GM15510 (cell line): ENCODE measurements around the gene NTM.

Experiments
- POLR2A ChIP-seq: IDR thresholded peaks from 3 replicates; pipeline ENCODE4 v1.6.1; 2011; ENCODE audit warnings: borderline replicate concordance; ENCODE audit not compliant: insufficient read length; ENCODE audit errors: extremely low read depth

The NTM gene

GRCh38 chr11:132052342-132052741 is 681.9 kb downstream of the NTM start:
- TF ChIP-seq POLR2A, result no peak

DNA sequence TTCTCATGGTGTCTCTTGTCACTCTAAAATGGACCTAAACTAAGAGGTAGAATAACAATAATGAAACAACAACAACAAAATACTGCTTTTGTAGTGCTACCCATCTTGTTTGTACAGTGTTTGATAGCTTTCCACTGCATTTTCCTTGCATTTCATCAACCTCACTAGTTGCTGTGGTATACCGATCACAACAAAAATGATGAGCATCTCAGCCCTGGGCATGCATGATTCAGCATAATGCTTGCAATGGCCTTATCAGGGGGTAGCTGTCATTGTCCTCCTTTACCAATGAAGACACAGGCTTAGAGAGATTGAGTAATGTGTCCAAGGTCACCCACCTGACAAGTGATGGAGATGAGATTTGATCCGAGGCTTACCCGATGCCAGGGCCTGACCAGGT is 682.5 kb downstream of the NTM start:
- TF ChIP-seq POLR2A, result no peak

- no peak for TF ChIP-seq POLR2A
These were observed 684.4 kb downstream of the NTM start for GRCh38 chr11:132054822-132055221.

- TF ChIP-seq POLR2A, result no peak
These were observed 684.9 kb downstream of the NTM start for GRCh38 chr11:132055296-132055695.

- no peak for TF ChIP-seq POLR2A
These were observed 686.3 kb downstream of the NTM start for GRCh38 chr11:132056689-132057088.

GRCh38 chr11:132057266-132057665 is 686.9 kb downstream of the NTM start:
- TF ChIP-seq POLR2A, result no peak

DNA sequence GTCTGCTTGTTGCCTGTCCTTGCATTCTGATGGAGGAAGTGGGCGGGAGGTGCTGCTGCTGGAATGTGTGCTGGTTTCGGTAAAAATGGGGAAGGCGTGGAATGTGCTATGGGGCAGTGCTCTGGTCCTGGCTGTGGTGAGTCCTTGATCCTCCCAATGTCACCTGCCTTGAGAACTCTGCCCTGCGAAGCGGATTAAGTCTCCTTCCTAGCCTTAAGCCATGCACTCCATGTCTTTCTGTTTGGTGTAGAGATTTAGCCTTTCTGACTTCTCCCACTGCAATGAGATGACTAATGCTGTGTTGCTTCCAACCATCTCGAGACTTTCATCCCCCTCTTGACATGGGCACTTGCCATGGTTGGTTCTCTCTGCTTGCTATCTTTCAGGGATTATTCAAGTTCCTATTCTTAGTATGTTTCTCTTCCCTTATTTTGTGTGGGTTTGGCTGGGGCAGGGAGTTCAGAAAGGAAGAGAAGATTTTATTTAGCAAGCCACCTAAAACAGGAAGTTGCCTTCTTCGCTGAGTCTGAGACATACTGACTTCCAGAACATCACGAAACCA is 687.9 kb downstream of the NTM start:
- no peak for TF ChIP-seq POLR2A

DNA sequence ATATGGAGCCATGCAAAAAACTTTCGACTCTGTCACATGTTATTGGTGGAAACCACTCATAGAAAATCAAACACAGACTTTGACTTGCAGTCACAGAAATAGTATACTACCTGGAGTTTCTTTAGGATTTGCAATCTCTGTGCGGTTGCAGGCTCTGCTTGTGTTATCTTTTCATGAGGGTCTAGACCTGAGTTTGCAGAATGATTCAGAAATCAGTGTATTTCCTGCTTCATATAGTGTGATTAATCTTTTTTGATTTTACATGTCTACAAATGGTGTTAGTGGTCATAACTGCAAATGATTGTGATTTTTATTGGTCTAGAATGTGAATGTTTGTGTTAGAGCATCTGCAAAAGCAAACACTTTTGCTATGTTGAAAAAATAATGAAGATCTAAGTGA is 690.2 kb downstream of the NTM start:
- TF ChIP-seq POLR2A, result no peak

DNA sequence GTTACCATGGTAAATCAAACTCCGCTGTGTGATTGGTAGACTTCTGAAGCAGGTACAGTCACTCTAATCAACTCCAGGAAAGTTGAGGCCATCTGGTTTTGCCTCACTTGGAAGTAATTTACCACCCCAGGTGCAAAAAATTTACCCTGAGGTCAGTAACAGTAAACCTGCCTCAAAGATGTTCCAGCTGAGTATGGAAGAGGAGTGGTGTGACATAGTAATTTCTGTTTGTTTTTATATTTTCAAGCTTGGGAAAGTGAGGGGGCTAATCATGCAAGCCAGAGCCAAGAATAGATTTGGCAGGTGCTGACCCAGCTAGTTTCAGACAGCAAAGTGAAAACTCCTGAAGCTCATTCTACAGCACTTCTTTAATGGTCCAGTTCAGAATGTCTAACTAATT is 691.6 kb downstream of the NTM start:
- no peak for TF ChIP-seq POLR2A

DNA sequence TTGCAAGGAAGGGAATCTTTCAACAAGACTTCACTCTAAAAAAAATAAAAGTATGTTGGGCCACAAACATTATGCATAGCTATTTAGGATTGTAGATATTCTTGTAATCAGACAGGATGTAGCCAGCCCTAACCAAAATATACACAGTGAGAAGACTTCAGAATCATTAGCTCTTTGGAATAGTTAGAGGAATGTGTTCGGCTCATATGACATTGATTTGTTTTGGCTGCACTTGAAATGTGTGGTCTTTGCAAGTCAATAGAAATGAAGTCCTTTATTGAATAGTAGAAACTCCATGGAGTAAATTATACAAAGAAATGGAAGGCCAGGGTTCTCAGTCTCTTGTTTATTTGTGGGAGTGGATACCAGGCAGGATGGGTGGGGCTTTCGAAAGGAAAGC is 692.1 kb downstream of the NTM start:
- TF ChIP-seq POLR2A, result no peak

DNA sequence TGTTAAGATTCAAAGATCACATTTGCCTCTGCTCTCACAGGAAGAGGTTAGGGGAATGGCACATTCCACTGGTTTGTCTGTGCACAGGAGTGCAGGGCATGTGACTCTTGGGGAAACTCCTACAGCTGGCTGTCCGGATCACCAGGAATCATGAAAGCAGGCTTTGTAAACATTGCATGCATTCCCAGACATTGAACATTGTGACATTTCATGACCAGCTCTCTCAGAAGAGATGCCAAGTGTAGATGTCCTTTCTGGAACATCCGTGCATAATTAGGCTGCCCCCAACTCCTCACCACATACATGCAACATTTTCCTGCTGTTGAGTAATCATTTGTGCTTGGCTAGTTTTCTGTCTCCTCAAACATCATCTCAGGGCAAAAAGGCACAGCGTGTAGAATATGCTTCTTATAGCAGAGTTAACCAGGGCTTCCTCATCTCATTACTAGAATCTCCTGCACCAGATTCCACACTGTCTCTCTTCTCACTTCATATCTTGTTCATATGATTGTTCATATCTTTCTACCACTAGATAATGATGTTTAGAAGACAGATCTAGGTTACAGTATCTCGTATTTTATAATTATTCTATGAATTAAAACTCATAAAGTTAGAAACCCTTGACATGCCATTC is 694.7 kb downstream of the NTM start:
- no peak for TF ChIP-seq POLR2A

DNA sequence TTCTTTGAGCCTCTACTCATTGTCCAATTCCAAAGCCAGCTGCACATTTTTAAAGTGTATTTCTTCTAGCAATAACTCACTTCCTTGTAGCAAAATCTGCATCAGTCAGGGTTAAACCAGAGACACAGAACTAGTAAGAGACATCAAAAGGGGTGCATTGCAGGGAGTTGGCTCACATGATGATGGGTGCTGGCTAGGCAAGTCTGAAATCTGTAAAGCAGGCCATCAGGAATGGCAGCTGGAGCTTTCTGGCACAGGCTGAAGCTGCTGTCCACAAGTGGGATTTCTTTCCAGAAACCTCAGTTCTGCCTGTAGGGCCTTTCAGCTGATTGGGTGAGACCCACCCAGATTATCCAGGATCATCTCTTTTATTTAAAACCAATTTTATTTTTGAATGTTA is 698.1 kb downstream of the NTM start:
- no peak for TF ChIP-seq POLR2A

GRCh38 chr11:132072044-132072857 is 701.8 kb downstream of the NTM start:
- no peak for TF ChIP-seq POLR2A

DNA sequence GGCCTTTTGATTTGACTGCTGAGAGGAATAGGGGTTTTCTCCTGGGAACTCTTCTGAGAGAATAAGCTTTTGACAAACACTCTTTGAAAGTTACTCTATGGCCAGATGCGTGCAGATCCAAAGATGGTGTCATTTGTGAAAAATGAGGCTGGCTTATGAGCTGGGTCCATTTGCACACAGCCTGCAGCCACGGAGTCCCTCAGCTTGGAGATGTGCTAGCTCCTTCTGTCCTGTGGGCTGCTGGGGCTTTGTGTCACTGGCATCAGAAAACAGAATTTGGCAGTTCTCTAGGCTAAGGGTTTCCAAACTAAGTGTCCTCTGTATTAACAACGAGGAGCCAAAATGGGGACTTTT is 702.4 kb downstream of the NTM start:
- no peak for TF ChIP-seq POLR2A

GRCh38 chr11:132073787-132074186 is 703.4 kb downstream of the NTM start:
- TF ChIP-seq POLR2A, result no peak

DNA sequence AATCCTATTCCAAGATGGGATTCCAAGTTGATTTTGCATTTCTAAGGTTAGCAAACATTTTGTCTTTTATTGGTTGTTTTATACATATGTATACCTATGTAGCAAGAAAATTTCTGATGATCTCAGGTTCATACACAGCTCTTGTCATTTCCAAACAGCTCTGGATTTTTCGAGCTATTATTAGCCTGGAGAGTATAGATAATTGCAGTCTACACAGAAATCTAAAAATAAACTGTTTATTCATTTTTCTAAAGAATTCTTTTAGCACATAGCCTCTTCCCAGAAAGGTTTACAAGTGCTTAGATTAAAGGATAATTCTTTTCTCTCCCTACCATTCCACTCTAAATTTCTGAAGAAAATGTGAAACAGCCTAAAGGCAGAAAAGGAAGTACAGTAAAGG is 705.0 kb downstream of the NTM start:
- TF ChIP-seq POLR2A, result no peak
